ENCODE data around the gene SBK3. TPM values are rescaled to one million over a fixed set of nuclear protein-coding genes. Genes with fewer than 3 reads are reported as not detected.
"Not testable (repeated sequence)": the region's sequence is repeated elsewhere in the genome, so short reads cannot be mapped to it uniquely, and the experiment has no call there.

The SBK3 gene
- total RNA-seq, 1 experiment from 2014 or later: 2.4 TPM

- POLR2A ChIA-PET: no interaction called here
- no peak for TF ChIP-seq CTCF (IDR thresholded peaks at IDR 0.05; ENCODE audit: insufficient read depth in 1 of 2, low read depth in 1 of 2, low read length in 1 of 2, severe bottlenecking in 1 of 2, unreplicated experiment in 1 of 2)
- H3K4me1 ChIP-seq: 0 out of 2 replicates have a peak, but pooled peaks cover 3% of the 10 kb centered on the region
- no peaks in the 10 kb centered on the region for H3K4me1 Mint-ChIP-seq (ENCODE audit: low read depth, unreplicated experiment)
- DNase-seq: no peak
- no peaks in the 10 kb centered on the region for H3K9me3 Mint-ChIP-seq (ENCODE audit: unreplicated experiment)
- H3K9me3 ChIP-seq: no peaks in the 10 kb centered on the region
- no peak overlapping the region for H3K4me3 ChIP-seq (ENCODE audit: low read depth, low read length)
- no peaks in the 10 kb centered on the region for H3K27me3 Mint-ChIP-seq (ENCODE audit: insufficient read depth, unreplicated experiment)
- intact Hi-C loops (cut with micrococcal nuclease; ENCODE audit: unreplicated experiment): no loop called here
- no TSS peak for BruUV-seq (replicated peaks)
- H3K36me3 ChIP-seq (ENCODE audit: control insufficient read depth, insufficient read depth, low read length): no peaks in the 10 kb centered on the region
- H3K27me3 ChIP-seq (replicated peaks; ENCODE audit: control insufficient read depth, insufficient read depth, low read length): no peaks in the 10 kb centered on the region
- CTCF ChIA-PET: no interaction called here
- H3K27ac Mint-ChIP-seq (ENCODE audit: unreplicated experiment): no peak overlapping the region
- peaks cover 4% of the 10 kb centered on the region for H3K36me3 Mint-ChIP-seq (ENCODE audit: insufficient read depth, unreplicated experiment)
- no peak overlapping the region for H3K4me3 Mint-ChIP-seq (ENCODE audit: unreplicated experiment)
Measured at GRCh38 chr19:55535965-55536350, 9.4 kb downstream of the SBK3 start.

- Histone ChIP-seq H3K27me3 (replicated peaks; ENCODE audit: control insufficient read depth, insufficient read depth, low read length) (no peaks in the 10 kb centered on the region), H3K9me3 (no peaks in the 10 kb centered on the region), H3K4me3 (ENCODE audit: low read depth, low read length) (no peak overlapping the region), H3K36me3 (ENCODE audit: control insufficient read depth, insufficient read depth, low read length) (no peaks in the 10 kb centered on the region), H3K4me1 (0 out of 2 replicates have a peak, but pooled peaks cover 3% of the 10 kb centered on the region)
- BruUV-seq (replicated peaks): no TSS peak
- no peaks in the 10 kb centered on the region for H3K4me1 Mint-ChIP-seq (ENCODE audit: low read depth, unreplicated experiment)
- no peak for DNase-seq
- H3K9me3 Mint-ChIP-seq (ENCODE audit: unreplicated experiment): no peaks in the 10 kb centered on the region
- H3K36me3 Mint-ChIP-seq (ENCODE audit: insufficient read depth, unreplicated experiment): peaks cover 4% of the 10 kb centered on the region
- H3K4me3 Mint-ChIP-seq (ENCODE audit: unreplicated experiment): no peak overlapping the region
- no peak for TF ChIP-seq CTCF (IDR thresholded peaks at IDR 0.05; ENCODE audit: insufficient read depth in 1 of 2, low read depth in 1 of 2, low read length in 1 of 2, severe bottlenecking in 1 of 2, unreplicated experiment in 1 of 2)
- ChIA-PET CTCF (interaction anchor here (0.7 kb wide), 1 partner anchor 17 kb away, joined by 3 read pairs; no protein-coding TSS in a partner anchor), POLR2A (no interaction called here)
- intact Hi-C loops (cut with micrococcal nuclease; ENCODE audit: unreplicated experiment): no loop called here
- no peaks in the 10 kb centered on the region for H3K27me3 Mint-ChIP-seq (ENCODE audit: insufficient read depth, unreplicated experiment)
- no peak overlapping the region for H3K27ac Mint-ChIP-seq (ENCODE audit: unreplicated experiment)
Measured at GRCh38 chr19:55535173-55535964, 10.0 kb downstream of the SBK3 start.

- H3K4me3 ChIP-seq (ENCODE audit: low read depth, low read length); H3K9me3 Mint-ChIP-seq (ENCODE audit: unreplicated experiment); H3K36me3 ChIP-seq (ENCODE audit: control insufficient read depth, insufficient read depth, low read length); H3K4me1 Mint-ChIP-seq (ENCODE audit: low read depth, unreplicated experiment); H3K36me3 Mint-ChIP-seq (ENCODE audit: insufficient read depth, unreplicated experiment); H3K27me3 Mint-ChIP-seq (ENCODE audit: insufficient read depth, unreplicated experiment); H3K27ac Mint-ChIP-seq (ENCODE audit: unreplicated experiment); H3K4me3 Mint-ChIP-seq (ENCODE audit: unreplicated experiment); intact Hi-C loops (cut with micrococcal nuclease; ENCODE audit: unreplicated experiment); H3K9me3 ChIP-seq; H3K4me1 ChIP-seq; BruUV-seq (replicated peaks); DNase-seq; H3K27me3 ChIP-seq (replicated peaks; ENCODE audit: control insufficient read depth, insufficient read depth, low read length): not testable (repeated sequence)
- POLR2A ChIA-PET: interaction anchor here (1.0 kb wide), 1 partner anchor 83 kb away, joined by 4 read pairs; no protein-coding TSS in a partner anchor
- CTCF ChIA-PET: interaction anchor here (0.7 kb wide), 1 partner anchor 18 kb away, joined by 3 read pairs; no protein-coding TSS in a partner anchor
Measured at GRCh38 chr19:55534280-55534679, 11.1 kb downstream of the SBK3 start.

Measured in Caco-2 (cell line).